ENCODE results near the gene SSBP1.
"Not testable (repeated sequence)": the region's sequence is repeated elsewhere in the genome, so short reads cannot be mapped to it uniquely, and the experiment has no call there.

Gene SSBP1

GRCh38 chr7:141752634-141753033 lies 14.5 kb downstream of the SSBP1 start:
- no peaks in the 10 kb centered on the region for H3K4me1 ChIP-seq
- H3K27me3 ChIP-seq = no peaks in the 10 kb centered on the region
- no peak overlapping the region for H3K4me3 ChIP-seq
- no peak for TF ChIP-seq Cebpa-rat (IDR thresholded peaks at IDR 0.05)
- peaks cover 100% of the 10 kb centered on the region for H3K36me3 ChIP-seq
- H3K9me3 ChIP-seq = peaks cover 40% of the 10 kb centered on the region
- H4K20me1 ChIP-seq = 0 out of 2 replicates have a peak, but pooled peaks cover 4% of the 10 kb centered on the region
- no peak overlapping the region for H3K27ac ChIP-seq
- no peak overlapping the region for H3K9ac ChIP-seq
- no peak overlapping the region for H3K4me2 ChIP-seq

GRCh38 chr7:141754939-141755338 lies 16.8 kb downstream of the SSBP1 start:
- H3K9me3 ChIP-seq = peaks cover 31% of the 10 kb centered on the region
- H3K4me3 ChIP-seq = no peak overlapping the region
- no peaks in the 10 kb centered on the region for H3K27me3 ChIP-seq
- H3K4me2 ChIP-seq = no peak overlapping the region
- no peaks in the 10 kb centered on the region for H3K4me1 ChIP-seq
- H3K27ac ChIP-seq = no peak overlapping the region
- no peak for TF ChIP-seq Cebpa-rat (IDR thresholded peaks at IDR 0.05)
- peaks cover 95% of the 10 kb centered on the region for H3K36me3 ChIP-seq
- 0 out of 2 replicates have a peak, but pooled peaks cover 4% of the 10 kb centered on the region for H4K20me1 ChIP-seq
- H3K9ac ChIP-seq = no peak overlapping the region

GRCh38 chr7:141763797-141764196 lies 25.6 kb downstream of the SSBP1 start, which contains the start of gene TAS2R3:
TAS2R3 (plus strand) TSS chr7:141764097; CDS start chr7:141764159, 62 bp downstream.
- no peaks in the 10 kb centered on the region for H3K9me3 ChIP-seq
- no peak within 1 kb of the TSS for H3K4me2 ChIP-seq
- H3K27ac ChIP-seq = no peak within 1 kb of the TSS
- H3K27me3 ChIP-seq = no peaks in the 10 kb centered on the region
- H3K36me3 ChIP-seq = peaks cover 76% of the 10 kb centered on the region
- TF ChIP-seq Cebpa-rat (IDR thresholded peaks at IDR 0.05) = no peak
- no peaks in the 10 kb centered on the region for H3K4me1 ChIP-seq
- H3K9ac ChIP-seq = no peak within 1 kb of the TSS
- no peak within 1 kb of the TSS for H3K4me3 ChIP-seq
- H4K20me1 ChIP-seq = no peaks in the 10 kb centered on the region

- H4K20me1 ChIP-seq = not testable (repeated sequence)
Observed at GRCh38 chr7:141770083-141770583, 32.0 kb downstream of the SSBP1 start.

GRCh38 chr7:141776374-141776773 lies 38.2 kb downstream of the SSBP1 start, which contains the start of gene TAS2R4:
TAS2R4 (plus strand) TSS chr7:141776674; CDS start chr7:141778489, 1,815 bp downstream.
- Histone ChIP-seq H3K27me3 (no peaks in the 10 kb centered on the region), H3K27ac (no peak within 1 kb of the TSS), H3K4me2 (no peak within 1 kb of the TSS), H3K9ac (no peak within 1 kb of the TSS), H3K4me1 (no peaks in the 10 kb centered on the region), H3K4me3 (no peak within 1 kb of the TSS), H3K36me3 (peaks cover 51% of the 10 kb centered on the region), H4K20me1 (no peaks in the 10 kb centered on the region; the same call in 1 of the 2 replicates), H3K9me3 (peaks cover 8% of the 10 kb centered on the region; the same call in 1 of the 2 replicates)
- TF ChIP-seq Cebpa-rat (IDR thresholded peaks at IDR 0.05) = no peak

More at GRCh38 chr7:141770083-141770583, 32.0 kb downstream of the SSBP1 start:
- not testable (repeated sequence) for H3K4me1 ChIP-seq, H3K27me3 ChIP-seq, H3K27ac ChIP-seq, H3K9ac ChIP-seq, H3K4me3 ChIP-seq, H3K4me2 ChIP-seq, H3K9me3 ChIP-seq
- H3K36me3 ChIP-seq = peaks cover 18% of the 10 kb centered on the region; the same call in 1 of the 2 replicates

GRCh38 chr7:141785706-141786552 lies 47.8 kb downstream of the SSBP1 start:
- Histone ChIP-seq H3K9ac (no peak overlapping the region), H3K4me2 (no peak overlapping the region), H3K27me3 (no peaks in the 10 kb centered on the region), H4K20me1 (peaks cover 7% of the 10 kb centered on the region; the same call in 1 of the 2 replicates), H3K9me3 (no peaks in the 10 kb centered on the region), H3K36me3 (peaks cover 29% of the 10 kb centered on the region), H3K4me3 (no peak overlapping the region), H3K4me1 (peaks cover 15% of the 10 kb centered on the region), H3K27ac (no peak overlapping the region)
- no peak for TF ChIP-seq Cebpa-rat (IDR thresholded peaks at IDR 0.05)

GRCh38 chr7:141788296-141788695 lies 50.1 kb downstream of the SSBP1 start:
- Histone ChIP-seq H3K27me3 (no peaks in the 10 kb centered on the region), H3K27ac (no peak overlapping the region), H3K4me3 (no peak overlapping the region), H3K4me2 (peak overlapping the region; percentile 59), H3K9me3 (no peaks in the 10 kb centered on the region), H3K36me3 (peaks cover 33% of the 10 kb centered on the region), H3K4me1 (peaks cover 20% of the 10 kb centered on the region), H3K9ac (no peak overlapping the region), H4K20me1 (peaks cover 7% of the 10 kb centered on the region; the same call in 1 of the 2 replicates)
- no peak for TF ChIP-seq Cebpa-rat (IDR thresholded peaks at IDR 0.05)

GRCh38 chr7:141789917-141790316 lies 51.8 kb downstream of the SSBP1 start, which contains the start of gene TAS2R5:
TAS2R5 (plus strand) TSS chr7:141790217; CDS start chr7:141790362, 145 bp downstream.
- no peak for TF ChIP-seq Cebpa-rat (IDR thresholded peaks at IDR 0.05)
- Histone ChIP-seq H3K9me3 (no peaks in the 10 kb centered on the region), H3K27ac (no peak within 1 kb of the TSS), H3K9ac (no peak within 1 kb of the TSS), H4K20me1 (0 out of 2 replicates have a peak, but pooled peaks cover 7% of the 10 kb centered on the region), H3K36me3 (peaks cover 33% of the 10 kb centered on the region), H3K4me3 (no peak within 1 kb of the TSS), H3K27me3 (no peaks in the 10 kb centered on the region), H3K4me1 (peaks cover 20% of the 10 kb centered on the region), H3K4me2 (no peak within 1 kb of the TSS)

GRCh38 chr7:141792526-141792925 lies 54.4 kb downstream of the SSBP1 start:
- Histone ChIP-seq H4K20me1 (no peaks in the 10 kb centered on the region), H3K27me3 (no peaks in the 10 kb centered on the region), H3K27ac (no peak overlapping the region), H3K9me3 (no peaks in the 10 kb centered on the region), H3K4me1 (peaks cover 16% of the 10 kb centered on the region), H3K4me3 (no peak overlapping the region), H3K9ac (no peak overlapping the region), H3K4me2 (peak overlapping the region; percentile 0; the same call in 1 of the 2 replicates), H3K36me3 (peaks cover 31% of the 10 kb centered on the region)
- no peak for TF ChIP-seq Cebpa-rat (IDR thresholded peaks at IDR 0.05)

All from BLaER1 (cell line).